KOPT-K1 (cell line): ENCODE results near the gene MROH2B.

ENCODE experiments used
- H3K27ac ChIP-seq: fragments of 200-600 bp; sonication (generic); 2 replicates; pipeline ENCODE4 v1.5.1; 2016; ENCODE audit warnings: antibody characterized with exemption, mild to moderate bottlenecking, low read depth, low read length; ENCODE audit not compliant: poor library complexity, severe bottlenecking
- H3K36me3 ChIP-seq: fragments of 200-600 bp; sonication (generic); 2 replicates; pipeline ENCODE4 v1.5.1; 2017; ENCODE audit warnings: antibody characterized with exemption, mild to moderate bottlenecking, low read length, moderate library complexity; ENCODE audit not compliant: insufficient read depth
- H3K9me3 ChIP-seq: fragments of 200-600 bp; sonication (generic); 2 replicates; pipeline ENCODE4 v1.5.1; 2017; ENCODE audit warnings: antibody characterized with exemption, low read length, mild to moderate bottlenecking; ENCODE audit not compliant: insufficient read depth, poor library complexity, severe bottlenecking

MROH2B gene

GRCh38 chr5:40960037-40960436, 111.1 kb downstream of the MROH2B start:
- no peaks in the 10 kb centered on the region for H3K9me3 ChIP-seq
- H3K27ac ChIP-seq: no peak overlapping the region
- H3K36me3 ChIP-seq: no peaks in the 10 kb centered on the region

GRCh38 chr5:40958811-40959210, 112.3 kb downstream of the MROH2B start:
- H3K27ac ChIP-seq: no peak overlapping the region
- no peaks in the 10 kb centered on the region for H3K9me3 ChIP-seq
- H3K36me3 ChIP-seq: no peaks in the 10 kb centered on the region

DNA sequence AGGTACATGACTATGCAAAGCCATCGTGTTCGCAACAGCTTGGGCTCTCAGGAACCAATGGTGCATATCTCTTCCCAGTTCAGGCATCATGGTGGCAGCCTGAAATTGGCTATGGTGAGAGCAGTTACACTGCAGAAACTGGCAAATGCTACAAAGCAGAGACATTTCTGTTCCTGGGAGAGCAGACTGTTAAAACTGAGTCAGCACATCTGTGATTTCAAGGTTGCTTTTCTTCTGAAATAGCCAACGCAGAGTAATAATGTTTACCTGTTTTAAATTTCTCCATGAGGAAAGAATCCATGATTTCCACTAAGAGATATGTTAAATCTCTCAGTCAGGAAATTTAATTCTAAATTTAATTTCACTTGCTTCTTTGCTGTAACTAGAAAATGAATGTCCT, 114.1 kb downstream of the MROH2B start:
- Histone ChIP-seq H3K9me3 (no peaks in the 10 kb centered on the region), H3K36me3 (no peaks in the 10 kb centered on the region), H3K27ac (no peak overlapping the region)

DNA sequence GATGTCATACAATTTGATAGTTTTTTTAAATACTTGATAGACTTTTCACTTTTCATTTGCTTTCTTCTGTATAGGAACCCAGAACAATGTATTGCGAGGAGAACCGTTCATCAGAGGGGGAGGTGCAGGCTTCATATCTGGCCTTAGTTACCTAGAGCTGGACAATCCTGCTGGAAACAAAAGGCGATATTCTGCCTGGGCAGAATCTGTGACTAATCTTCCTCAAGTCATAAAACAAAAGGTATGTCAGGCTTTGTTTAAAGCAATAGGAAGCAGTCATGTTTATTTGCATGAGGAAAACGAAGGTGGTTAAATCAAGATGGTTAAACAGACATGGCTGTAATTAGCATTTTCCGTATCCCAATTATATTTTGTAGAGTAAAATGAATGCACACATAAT, 115.8 kb downstream of the MROH2B start:
- Histone ChIP-seq H3K27ac (no peak overlapping the region), H3K36me3 (no peaks in the 10 kb centered on the region), H3K9me3 (no peaks in the 10 kb centered on the region)
